ENCODE data around the gene TECPR2. TPM values are rescaled to one million over a fixed set of nuclear protein-coding genes. Genes with fewer than 3 reads are reported as not detected.
A peak's percentile ranks its signal among the peaks of the same experiment; 100 is the strongest.

The TECPR2 gene
- total RNA-seq, 6 donors from 2014 or later = 16.3 to 71.2 (median 24.6) TPM

DNA sequence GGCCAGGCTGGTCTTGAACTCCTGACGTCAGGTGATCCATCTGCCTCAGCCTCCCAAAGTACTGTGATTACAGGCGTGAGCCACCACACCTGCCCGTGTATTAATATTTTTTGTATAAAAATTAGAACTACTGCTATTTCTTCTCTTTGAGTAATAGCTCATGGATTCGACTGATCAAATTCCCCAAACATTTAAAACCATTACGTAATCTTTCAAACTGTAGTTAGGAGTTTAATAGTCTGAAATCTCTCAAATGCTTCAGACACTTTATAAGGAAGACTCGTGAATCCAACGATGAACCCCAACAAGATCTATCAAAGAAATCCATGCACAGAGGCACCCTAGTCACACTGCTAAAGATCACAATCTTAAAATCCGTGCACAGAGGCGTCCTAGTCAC is 16.1 kb downstream of the TECPR2 start:
- Histone ChIP-seq H3K36me3 (peaks cover 0 to 43% (median 27%) of the 10 kb centered on the region in 4 donors), H3K27me3 (no peaks in the 10 kb centered on the region), H3K27ac (no peak overlapping the region), H3K4me3 (no peak overlapping the region), H3K4me1 (peaks cover 0 to 4% (median 0%) of the 10 kb centered on the region in 4 donors), H3K9me3 (no peaks in the 10 kb centered on the region)
- TF ChIP-seq POLR2AphosphoS5 (IDR thresholded peaks at IDR 0.05) = no peak
- no peak for TF ChIP-seq CTCF (IDR thresholded peaks at IDR 0.05)
- TF ChIP-seq POLR2A (IDR thresholded peaks at IDR 0.05) = no peak
- no peak for TF ChIP-seq EP300 (IDR thresholded peaks at IDR 0.05)
- ATAC-seq (ENCODE audit: low FRiP score in 2 of 2) (no peak), DNase-seq (no peak)
- 98% methylated on average over 9 of the region's 9 CpGs for WGBS, 2 donors

DNA sequence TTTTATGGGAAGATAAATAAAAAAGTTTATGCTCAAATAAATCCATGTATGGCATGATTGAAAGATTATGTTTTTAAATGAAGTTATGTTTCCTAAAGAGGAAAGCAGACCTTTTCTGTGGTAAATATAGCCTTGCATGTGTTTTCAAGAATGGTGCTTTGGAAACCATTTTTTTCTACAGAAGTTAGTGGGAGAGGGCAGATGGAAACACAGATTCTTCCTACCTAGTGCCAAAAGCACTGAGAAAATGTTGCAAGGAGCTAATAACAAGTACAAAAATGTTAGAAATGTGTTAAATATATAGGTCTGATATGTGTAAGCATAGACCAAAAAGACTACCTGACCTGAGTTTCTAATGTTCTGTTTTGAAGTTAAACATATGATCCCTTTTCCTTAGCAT is 24.3 kb downstream of the TECPR2 start:
- H3K9me3 ChIP-seq = no peaks in the 10 kb centered on the region
- TF ChIP-seq POLR2AphosphoS5 (IDR thresholded peaks at IDR 0.05) (no peak), EP300 (IDR thresholded peaks at IDR 0.05) (no peak), POLR2A (IDR thresholded peaks at IDR 0.05) (no peak), CTCF (IDR thresholded peaks at IDR 0.05) (no peak)
- H3K4me3 ChIP-seq = no peak overlapping the region
- H3K27me3 ChIP-seq = no peaks in the 10 kb centered on the region
- DNase-seq = no peak
- H3K36me3 ChIP-seq = peaks cover 0 to 13% (median 3%) of the 10 kb centered on the region in 4 donors
- peaks cover 0 to 3% (median 2%) of the 10 kb centered on the region in 4 donors for H3K4me1 ChIP-seq
- no peak for ATAC-seq (ENCODE audit: low FRiP score in 2 of 2)
- no peak overlapping the region for H3K27ac ChIP-seq

DNA sequence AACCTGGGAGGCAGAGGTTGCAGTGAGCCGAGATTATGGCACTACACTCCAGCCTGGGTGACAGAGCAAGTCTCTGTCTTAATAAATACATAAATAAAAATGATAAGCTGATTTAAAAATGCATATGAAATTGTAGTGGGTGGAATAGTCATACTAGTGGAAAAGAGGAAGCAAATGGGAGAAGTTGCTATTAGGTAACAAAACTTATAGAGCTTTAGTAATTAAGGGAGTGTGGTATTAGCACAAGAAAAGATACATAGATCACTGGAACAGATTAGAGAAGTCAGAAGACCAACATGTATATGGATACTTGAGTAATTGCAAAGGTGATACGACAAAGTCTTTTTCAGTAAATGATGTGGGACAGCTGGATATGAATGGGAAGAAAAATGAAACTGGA is 26.5 kb downstream of the TECPR2 start:
- no peak overlapping the region for H3K27ac ChIP-seq
- no peaks in the 10 kb centered on the region for H3K27me3 ChIP-seq
- H3K4me3 ChIP-seq = no peak overlapping the region
- no peak for DNase-seq
- WGBS, 2 donors = 85 to 88% methylated on average over 2 of the region's 2 CpGs
- peak in 1 of 2 donors; percentile 36 for ATAC-seq (ENCODE audit: low FRiP score in 2 of 2)
- peaks cover 0 to 4% (median 2%) of the 10 kb centered on the region in 4 donors for H3K4me1 ChIP-seq
- no peaks in the 10 kb centered on the region for H3K9me3 ChIP-seq
- TF ChIP-seq POLR2AphosphoS5 (IDR thresholded peaks at IDR 0.05) (no peak), EP300 (IDR thresholded peaks at IDR 0.05) (no peak), POLR2A (IDR thresholded peaks at IDR 0.05) (no peak), CTCF (IDR thresholded peaks at IDR 0.05) (no peak)
- H3K36me3 ChIP-seq = peaks cover 0 to 6% (median 3%) of the 10 kb centered on the region in 4 donors

DNA sequence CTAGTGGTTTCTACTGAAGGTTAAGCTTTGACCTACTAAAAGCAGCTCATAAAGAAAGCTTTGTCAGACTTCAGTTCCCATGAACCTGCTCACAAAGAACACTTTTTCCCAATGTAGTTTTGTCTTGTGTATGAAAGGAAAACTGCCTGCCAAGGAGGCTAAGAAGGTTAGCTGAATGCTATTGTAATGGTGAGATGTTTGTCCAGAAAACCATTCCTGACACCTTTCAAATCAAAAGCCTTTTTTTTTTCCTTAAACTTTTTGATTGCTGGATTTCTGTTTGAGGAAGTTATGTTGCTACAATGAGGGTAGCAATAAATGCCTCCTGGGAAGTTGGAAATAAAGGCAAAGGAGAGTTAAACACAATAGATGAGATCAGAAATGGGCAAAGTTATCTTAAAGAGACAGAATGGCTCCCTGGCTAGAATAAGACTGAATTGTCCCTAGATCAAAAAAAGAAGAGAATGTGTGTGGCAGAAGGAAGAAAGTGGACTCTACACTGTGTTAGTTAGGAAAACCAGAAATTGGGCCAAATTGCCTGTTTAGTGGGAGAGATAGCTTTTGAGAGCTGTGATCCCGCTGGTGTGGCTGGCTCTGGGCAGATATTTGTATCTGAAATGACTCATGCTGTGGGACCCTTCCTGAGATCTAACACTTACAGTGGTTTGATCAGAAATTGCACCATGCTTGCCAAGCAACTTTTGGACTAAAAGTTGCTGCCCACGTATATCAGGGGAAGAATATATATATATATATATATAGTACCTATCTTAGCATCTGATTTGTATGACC is 27.5 kb downstream of the TECPR2 start:
- H3K36me3 ChIP-seq = peaks cover 0 to 4% (median 1%) of the 10 kb centered on the region in 4 donors
- peak overlapping the region in 1 of 4 donors; percentile 40 for H3K27ac ChIP-seq

More for the DNA sequence above, 27.5 kb downstream of the TECPR2 start:
- no peaks in the 10 kb centered on the region for H3K9me3 ChIP-seq
- TF ChIP-seq POLR2AphosphoS5 (IDR thresholded peaks at IDR 0.05) (no peak), POLR2A (IDR thresholded peaks at IDR 0.05) (no peak), CTCF (IDR thresholded peaks at IDR 0.05) (no peak), EP300 (IDR thresholded peaks at IDR 0.05) (no peak)
- H3K4me3 ChIP-seq = no peak overlapping the region
- ATAC-seq (ENCODE audit: low FRiP score in 2 of 2) = peak in 1 of 2 donors; percentile 44
- peaks cover 0 to 8% (median 2%) of the 10 kb centered on the region in 4 donors for H3K4me1 ChIP-seq
- 73 to 82% methylated on average over 2 of the region's 2 CpGs for WGBS, 2 donors
- DNase-seq = no peak
- H3K27me3 ChIP-seq = no peaks in the 10 kb centered on the region
